ENCODE measurements around the gene CMIP. TPM values are rescaled to one million over a fixed set of nuclear protein-coding genes. Genes with fewer than 3 reads are reported as not detected.
"Not testable (repeated sequence)": the region's sequence is repeated elsewhere in the genome, so short reads cannot be mapped to it uniquely, and the experiment has no call there.

Gene CMIP
- total RNA-seq, 1 experiment from 2014 or later = 4.1 TPM

- DNase-seq (ENCODE audit: low spot score) = no peak
These were observed 239.7 kb downstream of the CMIP start for GRCh38 chr16:81684242-81684837.

GRCh38 chr16:81684901-81685300 lies 240.3 kb downstream of the CMIP start:
- no peak for DNase-seq (ENCODE audit: low spot score)

GRCh38 chr16:81686391-81687130 lies 242.0 kb downstream of the CMIP start:
- DNase-seq (ENCODE audit: low spot score) = no peak

- DNase-seq (ENCODE audit: low spot score) = no peak
These were observed 242.5 kb downstream of the CMIP start for GRCh38 chr16:81687131-81687456.

- DNase-seq (ENCODE audit: low spot score) = no peak
These were observed 243.6 kb downstream of the CMIP start for GRCh38 chr16:81688182-81688581.

GRCh38 chr16:81688839-81689238 lies 244.2 kb downstream of the CMIP start:
- DNase-seq (ENCODE audit: low spot score) = not testable (repeated sequence)

- DNase-seq (ENCODE audit: low spot score) = no peak
These were observed 247.4 kb downstream of the CMIP start for GRCh38 chr16:81692021-81692420.

- no peak for DNase-seq (ENCODE audit: low spot score)
These were observed 248.0 kb downstream of the CMIP start for GRCh38 chr16:81692571-81692970.

GRCh38 chr16:81693041-81693743 lies 248.6 kb downstream of the CMIP start:
- DNase-seq (ENCODE audit: low spot score) = peak; percentile 91

- no peak for DNase-seq (ENCODE audit: low spot score)
These were observed 249.2 kb downstream of the CMIP start for GRCh38 chr16:81693744-81694303.

- no peak for DNase-seq (ENCODE audit: low spot score)
These were observed 250.1 kb downstream of the CMIP start for GRCh38 chr16:81694494-81695280.

GRCh38 chr16:81695321-81696165 lies 250.9 kb downstream of the CMIP start:
- DNase-seq (ENCODE audit: low spot score) = no peak

- no peak for DNase-seq (ENCODE audit: low spot score)
These were observed 251.8 kb downstream of the CMIP start for GRCh38 chr16:81696166-81696960.

- peak; percentile 34 for DNase-seq (ENCODE audit: low spot score)
These were observed 252.5 kb downstream of the CMIP start for GRCh38 chr16:81696961-81697615.

- no peak for DNase-seq (ENCODE audit: low spot score)
These were observed 253.2 kb downstream of the CMIP start for GRCh38 chr16:81697616-81698309.

- DNase-seq (ENCODE audit: low spot score) = no peak
These were observed 253.7 kb downstream of the CMIP start for GRCh38 chr16:81698310-81698641.

- no peak for DNase-seq (ENCODE audit: low spot score)
These were observed 255.0 kb downstream of the CMIP start for GRCh38 chr16:81699596-81699995.

GRCh38 chr16:81700071-81700779 lies 255.6 kb downstream of the CMIP start:
- DNase-seq (ENCODE audit: low spot score) = no peak

- no peak for DNase-seq (ENCODE audit: low spot score)
These were observed 256.2 kb downstream of the CMIP start for GRCh38 chr16:81700780-81701165.

Measured in H4 (cell line).